ENCODE measurements around the gene STON2.

- TF ChIP-seq BHLHE40 (IDR thresholded peaks at IDR 0.05; ENCODE audit: low read depth, low read length) (no peak), CTCF (IDR thresholded peaks at IDR 0.05) (no peak), SMC3 (IDR thresholded peaks at IDR 0.05) (no peak), MAX (IDR thresholded peaks at IDR 0.05) (no peak), POLR2A (IDR thresholded peaks at IDR 0.05; ENCODE audit: low read length) (no peak), BCL3 (IDR thresholded peaks at IDR 0.05) (no peak)
These were observed 70.3 kb downstream of the STON2 start for GRCh38 chr14:81329640-81330381.

Measured in A549 (cell line).